ENCODE data around the gene HGS.
"Not testable (repeated sequence)": the region's sequence is repeated elsewhere in the genome, so short reads cannot be mapped to it uniquely, and the experiment has no call there.

Gene HGS

DNA sequence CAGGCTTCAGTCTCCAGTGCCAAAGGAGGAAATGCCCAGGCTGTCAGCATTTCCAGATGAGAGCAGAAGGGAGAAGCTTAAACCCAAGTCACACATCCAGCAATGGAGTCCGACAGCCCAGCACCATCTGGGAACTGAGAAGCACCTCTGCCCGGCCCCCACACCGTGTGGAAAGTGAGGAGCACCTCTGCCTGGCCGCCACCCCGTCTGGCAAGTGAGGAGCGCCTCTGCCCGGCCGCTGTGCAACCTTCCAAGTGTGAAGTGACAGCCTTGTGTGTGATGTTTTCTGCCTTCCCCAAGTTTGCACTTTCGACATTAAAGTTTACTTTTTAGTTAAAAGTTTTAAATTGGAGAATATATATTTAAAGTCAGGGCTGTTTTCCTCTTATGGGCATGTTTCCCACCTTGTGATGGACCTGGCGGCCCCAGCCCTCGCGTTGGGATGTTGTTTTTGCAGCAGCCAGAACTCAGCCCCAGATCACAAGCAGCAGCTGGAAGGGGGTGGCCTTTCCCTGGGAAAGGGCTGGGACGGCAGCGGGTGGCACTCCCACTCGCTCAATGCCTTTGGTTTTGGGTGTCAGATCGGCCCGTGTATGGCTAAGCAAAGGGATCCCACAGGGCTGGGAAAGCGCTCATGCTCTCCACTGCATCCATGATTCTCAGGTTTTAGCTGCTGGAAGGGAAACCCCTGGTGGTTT, 10.1 kb upstream of the HGS start:
- in situ Hi-C loops (cut with MboI; ENCODE audit: low sequenced_read_pairs, unreplicated experiment): no loop called here
- no peak for DNase-seq (ENCODE audit: low spot score)
- no peak for TF ChIP-seq CTCF (IDR thresholded peaks at IDR 0.05; ENCODE audit: borderline replicate concordance, control extremely low read depth, extremely low read depth, insufficient read depth, missing control alignments)

- in situ Hi-C loops (cut with MboI; ENCODE audit: low sequenced_read_pairs, unreplicated experiment); DNase-seq (ENCODE audit: low spot score): not testable (repeated sequence)
- TF ChIP-seq CTCF (IDR thresholded peaks at IDR 0.05; ENCODE audit: borderline replicate concordance, control extremely low read depth, extremely low read depth, insufficient read depth, missing control alignments): peak; percentile 34
Observed at GRCh38 chr17:81675515-81676221, 8.1 kb upstream of the HGS start.

DNA sequence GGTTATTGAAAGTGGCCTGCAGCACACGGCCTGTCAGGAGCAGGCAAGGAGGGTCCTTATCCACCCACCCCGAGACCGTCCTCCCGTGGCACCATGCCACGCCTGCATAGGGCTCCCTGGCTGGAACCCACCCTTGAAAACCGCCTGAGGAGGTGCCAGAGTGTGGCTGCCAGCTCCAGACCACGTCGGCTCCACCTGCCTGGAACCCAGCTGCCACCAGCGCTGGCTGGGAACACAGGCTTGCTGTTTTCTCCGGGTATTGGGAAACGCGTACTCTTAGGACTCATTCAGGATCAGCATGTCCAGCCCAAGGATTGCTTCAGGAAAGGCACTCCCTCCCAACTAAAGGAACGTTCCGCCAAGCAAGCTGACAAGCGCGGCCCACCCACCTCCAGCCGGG, 6.9 kb upstream of the HGS start:
- DNase-seq (ENCODE audit: low spot score): no peak
- in situ Hi-C loops (cut with MboI; ENCODE audit: low sequenced_read_pairs, unreplicated experiment): no loop called here
- TF ChIP-seq CTCF (IDR thresholded peaks at IDR 0.05; ENCODE audit: borderline replicate concordance, control extremely low read depth, extremely low read depth, insufficient read depth, missing control alignments): no peak

- DNase-seq (ENCODE audit: low spot score): no peak
- in situ Hi-C loops (cut with MboI; ENCODE audit: low sequenced_read_pairs, unreplicated experiment): no loop called here
- no peak for TF ChIP-seq CTCF (IDR thresholded peaks at IDR 0.05; ENCODE audit: borderline replicate concordance, control extremely low read depth, extremely low read depth, insufficient read depth, missing control alignments)
Observed at GRCh38 chr17:81680150-81680549, 3.7 kb upstream of the HGS start.

DNA sequence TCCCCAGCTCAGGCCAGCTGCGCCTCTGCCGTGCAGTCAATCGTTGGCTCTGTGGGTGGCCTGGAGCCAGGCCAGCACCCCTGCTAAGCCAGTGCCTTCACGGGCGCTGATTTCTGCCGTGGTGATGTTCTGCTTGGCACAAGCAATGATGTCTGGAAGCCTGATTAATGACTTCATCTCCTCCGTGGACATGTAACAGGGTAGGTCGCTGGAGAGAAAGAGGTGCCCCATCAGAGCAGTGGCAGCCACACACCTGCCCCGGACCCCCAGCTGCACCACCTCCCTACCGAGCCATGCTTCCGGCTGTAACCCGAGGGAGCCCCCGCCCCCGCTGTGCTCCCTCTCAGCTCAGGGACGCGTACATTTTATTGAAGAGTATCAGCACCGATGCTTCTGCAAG, 2.1 kb upstream of the HGS start:
- no peak for DNase-seq (ENCODE audit: low spot score)
- in situ Hi-C loops (cut with MboI; ENCODE audit: low sequenced_read_pairs, unreplicated experiment): no loop called here
- TF ChIP-seq CTCF (IDR thresholded peaks at IDR 0.05; ENCODE audit: borderline replicate concordance, control extremely low read depth, extremely low read depth, insufficient read depth, missing control alignments): no peak

DNA sequence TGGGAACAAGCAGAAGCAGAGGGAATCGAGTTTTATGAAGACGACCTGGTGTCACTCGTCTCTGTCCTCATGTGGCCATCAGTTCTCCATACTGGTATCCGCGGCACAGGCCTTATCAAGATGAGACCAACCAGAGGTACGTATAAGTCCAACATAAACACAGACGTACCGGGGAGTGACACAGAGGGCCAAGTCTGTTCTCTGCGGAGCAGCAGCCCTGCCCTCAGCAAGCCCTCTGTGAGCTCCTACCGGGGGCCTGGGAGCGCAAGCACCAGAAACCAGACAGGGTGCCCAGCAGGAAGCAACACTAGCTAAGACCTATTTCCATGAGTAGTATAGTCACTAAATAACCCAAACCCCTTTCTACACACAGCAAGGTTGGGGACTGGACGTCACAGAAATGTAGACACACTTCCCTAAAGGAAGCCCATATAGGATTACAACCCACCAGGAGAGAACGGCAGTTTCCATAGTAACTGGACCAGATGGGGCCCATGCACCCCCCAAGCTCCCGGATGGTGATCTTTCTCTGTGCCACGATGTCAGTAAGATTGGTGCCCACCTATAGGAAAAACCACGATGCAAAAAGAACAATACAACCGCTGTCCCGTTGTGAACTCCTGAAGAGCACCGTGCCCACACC, 1.1 kb upstream of the HGS start:
- no peak for TF ChIP-seq CTCF (IDR thresholded peaks at IDR 0.05; ENCODE audit: borderline replicate concordance, control extremely low read depth, extremely low read depth, insufficient read depth, missing control alignments)
- DNase-seq (ENCODE audit: low spot score): no peak
- in situ Hi-C loops (cut with MboI; ENCODE audit: low sequenced_read_pairs, unreplicated experiment): no loop called here

Data from GM13976 (cell line).